Measurements from ENCODE around the gene FANCB. TPM values are rescaled to one million over a fixed set of nuclear protein-coding genes. Genes with fewer than 3 reads are reported as not detected.

FANCB gene
- total RNA-seq, 1 donor from 2014 or later, result 2.0 TPM

- no peak for DNase-seq (ENCODE audit: low read depth)
Measured at GRCh38 chrX:14832586-14832985, 40.3 kb downstream of the FANCB start.

DNA sequence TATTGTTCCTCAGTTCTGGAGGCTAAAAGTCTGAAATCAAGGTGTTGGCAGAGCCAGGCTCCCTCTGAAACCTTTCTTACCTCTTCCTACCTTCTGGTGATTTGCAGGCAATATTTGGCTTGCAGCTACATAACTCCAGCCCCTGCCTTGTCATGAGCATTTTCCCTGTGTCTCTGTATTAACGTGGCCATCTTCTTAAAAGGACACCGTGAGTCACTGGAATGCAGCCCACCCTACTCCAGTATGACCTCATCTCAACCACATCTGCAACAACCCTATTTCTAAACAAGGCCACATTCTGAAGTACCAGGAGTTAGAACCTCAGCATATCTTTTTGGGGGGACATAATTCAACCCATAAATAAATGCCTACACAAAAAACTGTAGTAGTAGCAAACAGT is 40.7 kb downstream of the FANCB start:
- no peak for DNase-seq (ENCODE audit: low read depth)

DNA sequence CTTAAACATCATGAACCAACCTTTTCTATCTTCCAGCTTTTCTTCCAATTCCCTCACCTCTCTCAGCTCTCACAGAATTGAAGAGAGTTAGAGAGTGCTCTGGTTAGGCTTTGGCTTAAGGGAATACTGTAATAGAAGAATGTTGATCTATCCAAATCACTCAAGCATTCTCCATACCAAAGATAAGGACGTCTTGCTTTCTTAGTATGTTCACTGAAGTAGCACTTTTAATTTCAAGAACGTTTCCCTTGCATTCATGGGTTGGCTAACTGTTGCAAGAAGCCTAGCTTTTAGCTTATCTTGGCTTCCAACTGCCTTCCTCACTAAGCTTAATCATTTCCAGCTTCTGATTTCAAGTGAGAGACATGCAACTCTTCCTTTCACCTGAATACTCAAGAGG is 43.2 kb downstream of the FANCB start:
- no peak for DNase-seq (ENCODE audit: low read depth)

- DNase-seq (ENCODE audit: low read depth), result no peak
Measured at GRCh38 chrX:14826319-14826718, 46.5 kb downstream of the FANCB start.

- DNase-seq (ENCODE audit: low read depth), result no peak
Measured at GRCh38 chrX:14825851-14826250, 47.0 kb downstream of the FANCB start.

DNA sequence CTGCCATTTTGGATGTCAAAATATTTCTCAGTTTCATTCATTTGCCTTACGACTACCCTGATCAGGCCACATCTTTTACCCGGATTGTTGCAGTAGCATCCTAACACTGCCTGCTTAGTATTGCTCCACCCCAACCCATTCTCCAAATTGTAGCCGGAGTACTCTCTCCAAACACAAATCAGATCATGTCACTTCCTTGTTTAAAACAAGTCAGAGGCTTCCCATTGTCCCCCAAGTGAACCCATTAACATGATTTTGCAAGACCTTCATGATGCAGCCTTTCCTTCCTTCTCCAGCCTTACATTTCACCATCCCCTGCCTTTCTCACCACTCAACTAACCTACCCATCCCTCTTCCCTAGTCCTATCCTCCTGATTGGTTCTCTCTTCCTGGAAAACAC is 53.1 kb downstream of the FANCB start:
- DNase-seq (ENCODE audit: low read depth), result no peak

GRCh38 chrX:14817571-14817970 is 55.3 kb downstream of the FANCB start:
- no peak for DNase-seq (ENCODE audit: low read depth)

GRCh38 chrX:14802943-14803710 is 69.7 kb downstream of the FANCB start:
- DNase-seq (ENCODE audit: low read depth), result no peak

GRCh38 chrX:14801136-14801535 is 71.7 kb downstream of the FANCB start:
- no peak for DNase-seq (ENCODE audit: low read depth)

DNA sequence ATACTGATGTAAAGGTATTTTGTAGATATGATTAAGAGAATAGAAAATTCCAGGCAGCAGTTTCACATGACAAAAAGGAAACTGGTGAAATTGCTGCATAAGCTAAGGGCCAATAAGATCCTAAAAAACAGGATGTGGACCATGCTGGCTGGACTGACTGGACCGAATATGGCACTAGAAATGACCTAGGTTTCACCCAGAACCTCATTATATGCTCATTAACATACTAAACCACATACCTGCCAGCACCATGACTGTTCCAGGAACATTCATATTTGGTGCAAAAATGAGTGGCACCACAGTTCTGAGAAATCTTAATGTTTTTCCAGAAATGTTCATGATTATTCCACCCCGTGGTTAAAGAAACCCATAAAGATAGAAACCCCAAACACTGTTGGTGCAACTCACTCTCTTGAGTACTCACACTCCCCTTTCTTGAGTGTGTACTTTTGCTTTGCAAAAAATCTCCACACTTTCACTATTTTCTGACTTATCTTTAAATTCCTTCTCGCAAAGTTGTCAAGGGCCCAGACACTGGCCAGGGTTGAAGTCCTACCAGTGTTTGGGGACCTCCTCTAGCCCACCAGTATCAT is 74.0 kb downstream of the FANCB start:
- no peak for DNase-seq (ENCODE audit: low read depth)

Other genes starting within 250 kb of the FANCB start
- gene MOSPD2, start 352 bp upstream of the FANCB start, total RNA-seq, result 16.1 and 17.0 TPM in 2 replicates

Measured in renal cortical epithelial cell (primary cell).